ENCODE results near the gene FDX1. TPM values are rescaled to one million over a fixed set of nuclear protein-coding genes. Genes with fewer than 3 reads are reported as not detected.

FDX1 gene
- total and polyA plus RNA-seq, 2 of the 8 experiments (the other 6 are each of a cell fraction or from before 2014, with no cell fraction given): 3.7 to 9.6 TPM

DNA sequence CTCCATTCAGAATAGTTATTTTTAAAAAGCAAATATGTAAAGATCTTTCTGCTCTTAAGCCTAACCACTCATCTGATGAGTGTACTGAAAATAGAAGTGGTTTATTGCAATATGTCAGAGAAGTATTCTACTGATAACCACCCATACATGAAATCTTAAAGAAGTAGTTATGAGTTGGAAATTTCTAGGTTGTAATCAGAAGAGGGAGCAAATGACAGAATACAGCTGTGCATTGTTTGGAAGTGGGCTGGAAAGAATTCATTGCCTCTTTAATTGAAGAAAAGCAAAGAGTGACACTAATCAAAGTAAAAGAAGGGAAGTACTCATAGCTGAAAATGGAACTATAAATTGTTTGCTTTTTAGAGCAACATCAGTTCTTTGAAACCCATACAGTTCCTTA lies 39.4 kb downstream of the FDX1 start:
- no peaks in the 10 kb centered on the region for H3K9me3 ChIP-seq (ENCODE audit: insufficient read depth in 2 of 2, low read depth in 1 of 2, low read length in 1 of 2)
- H2BK5ac ChIP-seq (ENCODE audit: low read depth, low read length): no peak overlapping the region
- ChIA-PET POLR2A (ENCODE audit: partially characterized antibody) (no interaction called here), CTCF (ENCODE audit: partially characterized antibody) (interaction anchor here (0.7 to 4.8 kb wide), 8 partner anchors 10 to 758 kb away, joined by 3 to 30 read pairs (median 4); no protein-coding TSS in a partner anchor)
- no peaks in the 10 kb centered on the region for H3K27me3 ChIP-seq (replicated peaks in 1 of 4; ENCODE audit: control insufficient read depth in 3 of 4, extremely low read depth in 1 of 4, insufficient read depth in 3 of 4, low read length in 3 of 4)
- H3K23me2 ChIP-seq (ENCODE audit: low read depth, low read length): no peaks in the 10 kb centered on the region
- H2BK12ac ChIP-seq (ENCODE audit: low read depth, low read length): no peak overlapping the region
- H4K5ac ChIP-seq (ENCODE audit: insufficient read length, low read depth, low read length): no peak overlapping the region
- H3K9ac ChIP-seq (replicated peaks in 1 of 4; ENCODE audit: extremely low read depth in 1 of 4, low read depth in 3 of 4, low read length in 3 of 4): no peak overlapping the region
- no peak overlapping the region for H4K91ac ChIP-seq (replicated peaks; ENCODE audit: insufficient read length, low read length)
- no peaks in the 10 kb centered on the region for H3K79me1 ChIP-seq (ENCODE audit: low read depth, low read length)
- H2BK20ac ChIP-seq (ENCODE audit: low read length): no peak overlapping the region
- H4K8ac ChIP-seq (ENCODE audit: extremely low read depth, insufficient read depth, low read length): no peak overlapping the region
- H3K14ac ChIP-seq (ENCODE audit: insufficient read length): no peak overlapping the region
- DNase-seq (ENCODE audit: low read depth in 1 of 2, low spot score in 2 of 2) (no peak), FAIRE-seq (no peak)
- H3K36me3 ChIP-seq (ENCODE audit: control insufficient read depth in 2 of 4, insufficient read depth in 4 of 4, low read length in 3 of 4): no peaks in the 10 kb centered on the region
- H3K4me2 ChIP-seq (ENCODE audit: insufficient read depth in 1 of 2, low read depth in 2 of 2, low read length in 2 of 2): no peak overlapping the region
- H3K79me2 ChIP-seq (ENCODE audit: control insufficient read depth in 1 of 2, insufficient read depth in 2 of 2, low read length in 2 of 2): no peaks in the 10 kb centered on the region
- no peak overlapping the region for H3K4ac ChIP-seq (replicated peaks; ENCODE audit: insufficient read length, low read depth, low read length)
- H2BK120ac ChIP-seq (replicated peaks; ENCODE audit: low read depth, low read length): no peak overlapping the region
- H3K27ac ChIP-seq (ENCODE audit: low read depth, low read length): no peak overlapping the region
- H3K4me3 ChIP-seq (ENCODE audit: extremely low read depth in 1 of 4, insufficient read depth in 2 of 4, low read depth in 3 of 4, low read length in 4 of 4): no peak overlapping the region
- no peaks in the 10 kb centered on the region for H4K20me1 ChIP-seq (replicated peaks in 1 of 2; ENCODE audit: control insufficient read depth in 1 of 2, insufficient read depth in 2 of 2, low read length in 2 of 2)
- no peak overlapping the region for H2BK15ac ChIP-seq (ENCODE audit: low read length)
- no peak overlapping the region for H2AK5ac ChIP-seq (ENCODE audit: low read depth, low read length)
- H3K56ac ChIP-seq (replicated peaks; ENCODE audit: insufficient read length, low read depth, low read length): no peak overlapping the region
- peaks cover 0 to 4% (median 1%) of the 10 kb centered on the region in 4 experiments; a peak in 2 of 7 replicates for H3K4me1 ChIP-seq (replicated peaks in 1 of 4; ENCODE audit: control insufficient read depth in 3 of 4, insufficient read depth in 4 of 4, low read length in 3 of 4)
- H3K23ac ChIP-seq (ENCODE audit: insufficient read length): no peak overlapping the region
- no peak overlapping the region for H3K18ac ChIP-seq (ENCODE audit: extremely low read depth, low read length)
- no peak overlapping the region for H2AFZ ChIP-seq (ENCODE audit: low read length)
- TF ChIP-seq RNF2 (IDR thresholded peaks at IDR 0.05; ENCODE audit: borderline replicate concordance, low read depth, low read length, missing control alignments, poor library complexity, severe bottlenecking): no peak
